ENCODE data around the gene ZBTB43.

DNA sequence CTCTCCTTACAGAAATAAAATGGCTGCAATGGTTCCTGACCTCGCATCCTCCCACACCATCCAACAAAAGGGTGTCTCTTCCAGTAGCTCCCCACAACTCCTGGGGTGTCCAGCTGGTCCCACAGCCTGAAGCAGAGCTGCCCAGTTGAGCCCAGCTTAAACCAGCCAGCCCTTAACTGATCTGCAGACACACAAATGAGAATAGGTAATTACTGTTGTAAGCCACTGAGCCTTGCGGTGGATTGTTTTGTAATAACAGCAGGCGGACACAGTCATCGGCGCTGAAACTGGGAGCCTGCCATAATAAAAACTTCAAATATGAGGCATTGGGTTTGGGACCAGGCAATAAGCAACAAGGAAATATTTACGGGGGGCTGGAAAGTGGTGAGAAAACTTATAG is 10.4 kb upstream of the ZBTB43 start:
- TF ChIP-seq, protein P1, sequence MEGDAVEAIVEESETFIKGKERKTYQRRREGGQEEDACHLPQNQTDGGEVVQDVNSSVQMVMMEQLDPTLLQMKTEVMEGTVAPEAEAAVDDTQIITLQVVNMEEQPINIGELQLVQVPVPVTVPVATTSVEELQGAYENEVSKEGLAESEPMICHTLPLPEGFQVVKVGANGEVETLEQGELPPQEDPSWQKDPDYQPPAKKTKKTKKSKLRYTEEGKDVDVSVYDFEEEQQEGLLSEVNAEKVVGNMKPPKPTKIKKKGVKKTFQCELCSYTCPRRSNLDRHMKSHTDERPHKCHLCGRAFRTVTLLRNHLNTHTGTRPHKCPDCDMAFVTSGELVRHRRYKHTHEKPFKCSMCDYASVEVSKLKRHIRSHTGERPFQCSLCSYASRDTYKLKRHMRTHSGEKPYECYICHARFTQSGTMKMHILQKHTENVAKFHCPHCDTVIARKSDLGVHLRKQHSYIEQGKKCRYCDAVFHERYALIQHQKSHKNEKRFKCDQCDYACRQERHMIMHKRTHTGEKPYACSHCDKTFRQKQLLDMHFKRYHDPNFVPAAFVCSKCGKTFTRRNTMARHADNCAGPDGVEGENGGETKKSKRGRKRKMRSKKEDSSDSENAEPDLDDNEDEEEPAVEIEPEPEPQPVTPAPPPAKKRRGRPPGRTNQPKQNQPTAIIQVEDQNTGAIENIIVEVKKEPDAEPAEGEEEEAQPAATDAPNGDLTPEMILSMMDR (IDR thresholded peaks at IDR 0.05 in 8 of 11, conservative IDR thresholded peaks at IDR 0.05 in 3 of 11), result no peak
- TF ChIP-seq POLR2A (IDR thresholded peaks at IDR 0.05), result no peak

All from spleen (tissue), 7 donors.